Panc1 (cell line): ENCODE results near the gene IFT122. TPM values are rescaled to one million over a fixed set of nuclear protein-coding genes. Genes with fewer than 3 reads are reported as not detected.

Experiments
- ATAC-seq: fragments of 200-7000 bp; cut with Tn5 transposase; 2 replicates; pipeline ENCODE4 v1.9.1; 2020; ENCODE audit warnings: mild to moderate bottlenecking, moderate library complexity
- BruUV-seq: library from RNA; stranded (reverse); fragments of 400-500 nt; replicated peaks from 2 replicates; lab custom pipeline; 2021; lab: Mats Ljungman, UMichigan
- CTCF ChIA-PET: fragments of 300-600 bp; sonication (Branson Sonifier 250); formaldehyde crosslinking; loops from one replicate; lab custom pipeline; 2022; ENCODE audit warnings: antibody characterized with exemption; lab: Charles Lee
- POLR2A ChIA-PET: fragments of 300-600 bp; sonication (Branson Sonifier 250); formaldehyde crosslinking; loops from one replicate; lab custom pipeline; 2022; ENCODE audit warnings: antibody characterized with exemption; lab: Charles Lee
- DNase-seq: peaks from one replicate; pipeline ENCODE4 v3.0.0-alpha.2; 2010; ENCODE audit warnings: low read depth, low spot score
- H3K27ac ChIP-seq: 2 replicates; pipeline ENCODE4 v1.5.1; 2011; ENCODE audit warnings: mild to moderate bottlenecking, low read length, inconsistent platforms
- H3K27me3 ChIP-seq: fragments of 200-500 bp; sonication (Bioruptor generic); 2 replicates; pipeline ENCODE4 v1.6.0; 2014; ENCODE audit warnings: low read length, inconsistent platforms; ENCODE audit not compliant: control insufficient read depth, insufficient read depth
- H3K36me3 ChIP-seq: fragments of 200-500 bp; sonication (Bioruptor generic); 2 replicates; pipeline ENCODE4 v1.5.1; 2014; ENCODE audit warnings: inconsistent platforms, mild to moderate bottlenecking, low read length, moderate library complexity; ENCODE audit not compliant: control insufficient read depth, insufficient read depth
- H3K4me1 ChIP-seq: 2 replicates; pipeline ENCODE4 v1.5.1; 2011; ENCODE audit warnings: inconsistent platforms, mild to moderate bottlenecking, low read length, moderate library complexity; ENCODE audit not compliant: control insufficient read depth, insufficient read depth
- H3K4me3 ChIP-seq, 2 experiments: 2 replicates each; pipeline ENCODE4 v1.5.1; 2011 to 2012; ENCODE audit warnings: low read depth in 2 of 2, low read length in 2 of 2, mild to moderate bottlenecking in 2 of 2, inconsistent platforms in 1 of 2, moderate library complexity in 1 of 2
- H3K9me3 ChIP-seq: fragments of 200-500 bp; sonication (Bioruptor generic); 2 replicates; pipeline ENCODE4 v1.5.1; 2014; ENCODE audit warnings: low read depth, mild to moderate bottlenecking, inconsistent platforms, low read length, moderate library complexity; ENCODE audit not compliant: control insufficient read depth, insufficient read depth
- POLR2AphosphoS5 ChIP-seq: IDR thresholded peaks from 2 replicates; pipeline ENCODE4 v1.6.1; 2012; ENCODE audit warnings: mild to moderate bottlenecking, low read depth, low read length, moderate library complexity
- SIN3A ChIP-seq: IDR thresholded peaks from 2 replicates; pipeline ENCODE4 v1.6.1; 2012; ENCODE audit warnings: low read depth, mild to moderate bottlenecking, low read length, moderate library complexity, borderline replicate concordance; ENCODE audit not compliant: insufficient read depth
- TCF7L2 ChIP-seq: IDR thresholded peaks from 2 replicates; pipeline ENCODE4 v1.6.1; 2011; ENCODE audit warnings: mild to moderate bottlenecking, low read depth, low read length, inconsistent platforms
- in situ Hi-C: cut with HindIII; loops from 2 replicates; pipeline ENCODE4 v1.10.0; 2016; ENCODE audit warnings: low sequenced_read_pairs, low pct_unique_long_range_greater_than_20kb
- intact Hi-C: fragments of 100-400 bp; cut with micrococcal nuclease; formaldehyde crosslinking; loops from one replicate; pipeline ENCODE4 v1.10.0; 2022; ENCODE audit not compliant: unreplicated experiment
- total RNA-seq: library from RNA; stranded (reverse); gene quantifications from one replicate; pipeline ENCODE4 v1.2.1, GENCODE V29; 2021; ENCODE audit not compliant: unreplicated experiment
- TF ChIP-seq, protein P1 (sequence below), 2 experiments: IDR thresholded peaks; 2 replicates each; pipeline ENCODE4 v1.6.1; 2011 to 2012; ENCODE audit warnings: low read depth in 2 of 2, control low read depth in 1 of 2, low read length in 1 of 2, mild to moderate bottlenecking in 1 of 2, moderate library complexity in 1 of 2; ENCODE audit not compliant: insufficient read depth in 1 of 2
- TF ChIP-seq, protein P2 (sequence below): fragments of 450-650 bp; IDR thresholded peaks from 2 replicates; pipeline ENCODE4 v1.5.1; 2017; ENCODE audit warnings: mild to moderate bottlenecking

The IFT122 gene
- total RNA-seq, 1 experiment from 2014 or later = 52.4 TPM

DNA sequence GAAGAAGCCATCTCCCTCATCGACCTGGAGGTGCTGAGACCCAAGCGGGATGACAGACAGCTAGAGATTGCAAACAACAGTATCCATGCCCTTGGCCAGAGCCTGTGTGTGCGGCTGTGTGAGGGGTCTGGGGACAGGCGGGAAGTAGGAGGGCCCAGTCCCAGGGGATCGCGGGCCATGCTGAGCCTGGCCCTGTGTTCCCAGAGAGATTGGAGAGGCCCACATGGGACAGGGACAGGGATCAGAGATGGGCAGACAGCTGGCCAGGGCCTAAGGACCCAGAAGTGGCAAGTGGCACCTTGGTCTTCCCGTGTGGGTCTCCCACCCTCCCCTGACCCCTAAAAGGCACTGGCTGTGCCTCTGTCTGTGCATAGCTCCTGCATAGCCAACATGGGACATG is 77.5 kb downstream of the IFT122 start:
- DNase-seq (no peak), ATAC-seq (no peak)
- no TSS peak for BruUV-seq
- Histone ChIP-seq H3K4me3 (no peak overlapping the region), H3K36me3 (no peaks in the 10 kb centered on the region), H3K4me1 (no peaks in the 10 kb centered on the region), H3K27ac (no peak overlapping the region), H3K9me3 (no peaks in the 10 kb centered on the region), H3K27me3 (no peaks in the 10 kb centered on the region)
- intact Hi-C loops = no loop called here
- CTCF ChIA-PET = no interaction called here
- POLR2A ChIA-PET = no interaction called here
- in situ Hi-C loops = no loop called here
- TF ChIP-seq POLR2AphosphoS5 (no peak), TCF7L2 (no peak), SIN3A (no peak)
- TF ChIP-seq, protein P1, sequence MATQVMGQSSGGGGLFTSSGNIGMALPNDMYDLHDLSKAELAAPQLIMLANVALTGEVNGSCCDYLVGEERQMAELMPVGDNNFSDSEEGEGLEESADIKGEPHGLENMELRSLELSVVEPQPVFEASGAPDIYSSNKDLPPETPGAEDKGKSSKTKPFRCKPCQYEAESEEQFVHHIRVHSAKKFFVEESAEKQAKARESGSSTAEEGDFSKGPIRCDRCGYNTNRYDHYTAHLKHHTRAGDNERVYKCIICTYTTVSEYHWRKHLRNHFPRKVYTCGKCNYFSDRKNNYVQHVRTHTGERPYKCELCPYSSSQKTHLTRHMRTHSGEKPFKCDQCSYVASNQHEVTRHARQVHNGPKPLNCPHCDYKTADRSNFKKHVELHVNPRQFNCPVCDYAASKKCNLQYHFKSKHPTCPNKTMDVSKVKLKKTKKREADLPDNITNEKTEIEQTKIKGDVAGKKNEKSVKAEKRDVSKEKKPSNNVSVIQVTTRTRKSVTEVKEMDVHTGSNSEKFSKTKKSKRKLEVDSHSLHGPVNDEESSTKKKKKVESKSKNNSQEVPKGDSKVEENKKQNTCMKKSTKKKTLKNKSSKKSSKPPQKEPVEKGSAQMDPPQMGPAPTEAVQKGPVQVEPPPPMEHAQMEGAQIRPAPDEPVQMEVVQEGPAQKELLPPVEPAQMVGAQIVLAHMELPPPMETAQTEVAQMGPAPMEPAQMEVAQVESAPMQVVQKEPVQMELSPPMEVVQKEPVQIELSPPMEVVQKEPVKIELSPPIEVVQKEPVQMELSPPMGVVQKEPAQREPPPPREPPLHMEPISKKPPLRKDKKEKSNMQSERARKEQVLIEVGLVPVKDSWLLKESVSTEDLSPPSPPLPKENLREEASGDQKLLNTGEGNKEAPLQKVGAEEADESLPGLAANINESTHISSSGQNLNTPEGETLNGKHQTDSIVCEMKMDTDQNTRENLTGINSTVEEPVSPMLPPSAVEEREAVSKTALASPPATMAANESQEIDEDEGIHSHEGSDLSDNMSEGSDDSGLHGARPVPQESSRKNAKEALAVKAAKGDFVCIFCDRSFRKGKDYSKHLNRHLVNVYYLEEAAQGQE (IDR thresholded peaks at IDR 0.05; ENCODE audit: insufficient read depth in 1 of 2, low read depth in 2 of 2, low read length in 1 of 2) = no peak
- TF ChIP-seq, protein P2, sequence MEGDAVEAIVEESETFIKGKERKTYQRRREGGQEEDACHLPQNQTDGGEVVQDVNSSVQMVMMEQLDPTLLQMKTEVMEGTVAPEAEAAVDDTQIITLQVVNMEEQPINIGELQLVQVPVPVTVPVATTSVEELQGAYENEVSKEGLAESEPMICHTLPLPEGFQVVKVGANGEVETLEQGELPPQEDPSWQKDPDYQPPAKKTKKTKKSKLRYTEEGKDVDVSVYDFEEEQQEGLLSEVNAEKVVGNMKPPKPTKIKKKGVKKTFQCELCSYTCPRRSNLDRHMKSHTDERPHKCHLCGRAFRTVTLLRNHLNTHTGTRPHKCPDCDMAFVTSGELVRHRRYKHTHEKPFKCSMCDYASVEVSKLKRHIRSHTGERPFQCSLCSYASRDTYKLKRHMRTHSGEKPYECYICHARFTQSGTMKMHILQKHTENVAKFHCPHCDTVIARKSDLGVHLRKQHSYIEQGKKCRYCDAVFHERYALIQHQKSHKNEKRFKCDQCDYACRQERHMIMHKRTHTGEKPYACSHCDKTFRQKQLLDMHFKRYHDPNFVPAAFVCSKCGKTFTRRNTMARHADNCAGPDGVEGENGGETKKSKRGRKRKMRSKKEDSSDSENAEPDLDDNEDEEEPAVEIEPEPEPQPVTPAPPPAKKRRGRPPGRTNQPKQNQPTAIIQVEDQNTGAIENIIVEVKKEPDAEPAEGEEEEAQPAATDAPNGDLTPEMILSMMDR = no peak

DNA sequence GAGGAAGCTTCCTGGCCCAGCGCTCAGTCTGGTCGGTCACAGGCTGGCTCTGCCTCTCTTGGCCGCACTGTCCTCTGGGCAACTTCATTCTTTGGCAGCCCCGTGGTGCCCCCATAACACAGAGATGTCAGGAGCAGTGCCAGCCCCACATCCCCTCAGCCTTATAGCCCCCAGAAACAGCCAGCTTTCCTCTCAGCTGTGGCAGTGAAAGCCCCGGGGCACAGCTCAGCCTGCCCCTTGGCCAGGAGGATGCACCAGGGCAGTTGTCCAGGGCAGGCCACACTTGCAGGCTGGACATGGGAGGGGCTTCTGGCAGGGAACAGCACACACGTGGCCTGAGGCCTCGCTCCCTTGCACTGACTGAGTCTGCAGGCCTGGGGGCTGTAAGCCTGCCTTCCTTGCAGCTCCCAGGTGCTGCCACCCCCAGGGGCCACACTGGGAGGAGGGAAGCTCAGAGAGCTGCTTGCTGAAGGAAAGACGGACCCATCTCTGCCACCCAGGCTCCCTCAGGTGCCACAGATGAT is 78.1 kb downstream of the IFT122 start:
- no peaks in the 10 kb centered on the region for H3K9me3 ChIP-seq
- CTCF ChIA-PET = no interaction called here
- H3K4me3 ChIP-seq = no peak overlapping the region
- DNase-seq = no peak
- no TSS peak for BruUV-seq
- H3K36me3 ChIP-seq = no peaks in the 10 kb centered on the region
- TF ChIP-seq, protein P2 = no peak
- TF ChIP-seq, protein P1 (IDR thresholded peaks at IDR 0.05; ENCODE audit: insufficient read depth in 1 of 2, low read depth in 2 of 2, low read length in 1 of 2) = no peak
- TF ChIP-seq TCF7L2 = no peak
- no peak overlapping the region for H3K27ac ChIP-seq
- no peaks in the 10 kb centered on the region for H3K27me3 ChIP-seq
- in situ Hi-C loops = no loop called here
- H3K4me1 ChIP-seq = no peaks in the 10 kb centered on the region
- intact Hi-C loops = no loop called here
- ATAC-seq = no peak
- POLR2A ChIA-PET = no interaction called here
